Activated CD4-positive, alpha-beta T cell treated with anti-CD3 and anti-CD28 coated beads for 36 hours (primary cell): ENCODE measurements around the gene CXorf51B. TPM values are rescaled to one million over a fixed set of nuclear protein-coding genes. Genes with fewer than 3 reads are reported as not detected.
"Not testable (repeated sequence)": the region's sequence is repeated elsewhere in the genome, so short reads cannot be mapped to it uniquely, and the experiment has no call there.

Source experiments
- ATAC-seq: fragments of 200-7000 bp; cut with Tn5 transposase; one replicate; pipeline ENCODE4 v1.10.0; 2021; ENCODE audit warnings: mild to moderate bottlenecking, moderate library complexity
- CTCF ChIA-PET: fragments of 350-600 bp; sonication (Branson Sonifier 250); formaldehyde crosslinking; loops from one replicate; lab custom pipeline; 2021; ENCODE audit warnings: antibody characterized with exemption; lab: Charles Lee
- POLR2A ChIA-PET: fragments of 350-600 bp; sonication (Branson Sonifier 250); formaldehyde crosslinking; loops from one replicate; lab custom pipeline; 2021; ENCODE audit warnings: antibody characterized with exemption, inconsistent platforms; lab: Charles Lee
- DNase-seq: peaks from one replicate; pipeline ENCODE4 v3.0.0-alpha.2; 2020
- H3K27ac Mint-ChIP-seq: one replicate; pipeline ENCODE4 v1.8.0; 2021; ENCODE audit warnings: mixed read lengths
- H3K27me3 Mint-ChIP-seq: one replicate; pipeline ENCODE4 v1.8.0; 2021; ENCODE audit warnings: mixed read lengths
- H3K36me3 Mint-ChIP-seq: one replicate; pipeline ENCODE4 v1.8.0; 2021; ENCODE audit warnings: low read depth, mixed read lengths
- H3K4me1 Mint-ChIP-seq: one replicate; pipeline ENCODE4 v1.8.0; 2021; ENCODE audit warnings: mixed read lengths
- H3K4me3 Mint-ChIP-seq: one replicate; pipeline ENCODE4 v1.8.0; 2021; ENCODE audit warnings: mild to moderate bottlenecking, moderate library complexity, mixed read lengths
- H3K9me3 Mint-ChIP-seq: one replicate; pipeline ENCODE4 v1.8.0; 2021; ENCODE audit warnings: low read depth, mixed read lengths
- intact Hi-C, 2 experiments: fragments of 100-400 bp; cut with DNase I in 1 of 2; cut with micrococcal nuclease in 1 of 2; formaldehyde crosslinking; loops; one replicate each; pipeline versions ENCODE4 v1.14.2 to v1.15.1; 2022 to 2024; cut with DNase I, micrococcal nuclease
- total RNA-seq, 2 experiments: library from RNA; stranded (reverse); gene quantifications; one replicate each; pipeline ENCODE4 v1.2.3, GENCODE V29; 2021

Gene CXorf51B
- not detected for total RNA-seq

- H3K27me3 Mint-ChIP-seq, H3K9me3 Mint-ChIP-seq, POLR2A ChIA-PET, H3K36me3 Mint-ChIP-seq, H3K4me1 Mint-ChIP-seq, intact Hi-C loops, H3K27ac Mint-ChIP-seq, H3K4me3 Mint-ChIP-seq, DNase-seq, ATAC-seq, CTCF ChIA-PET: not testable (repeated sequence)
These were observed at the start of gene CXorf51B for GRCh38 chrX:146809471-146809870. Gene CXorf51B (plus strand): TSS chrX:146809771. CDS start chrX:146809792, 21 bp downstream.

GRCh38 chrX:146814644-146815043, 5.1 kb downstream of the CXorf51B start, which contains the start of gene CXorf51A:
Gene CXorf51A (minus strand): TSS chrX:146814744. CDS start chrX:146814723, 21 bp downstream.
- DNase-seq, H3K9me3 Mint-ChIP-seq, CTCF ChIA-PET, ATAC-seq, H3K4me1 Mint-ChIP-seq, POLR2A ChIA-PET, intact Hi-C loops, H3K27me3 Mint-ChIP-seq, H3K4me3 Mint-ChIP-seq, H3K27ac Mint-ChIP-seq, H3K36me3 Mint-ChIP-seq: not testable (repeated sequence)

- no peak overlapping the region for H3K4me3 Mint-ChIP-seq
- no peaks in the 10 kb centered on the region for H3K9me3 Mint-ChIP-seq
- H3K4me1 Mint-ChIP-seq, result no peaks in the 10 kb centered on the region
- H3K27me3 Mint-ChIP-seq, result no peaks in the 10 kb centered on the region
- DNase-seq (no peak), ATAC-seq (no peak)
- no peaks in the 10 kb centered on the region for H3K36me3 Mint-ChIP-seq
- intact Hi-C loops, result no loop called here
- ChIA-PET POLR2A (no interaction called here), CTCF (no interaction called here)
- H3K27ac Mint-ChIP-seq, result no peak overlapping the region
These were observed 22.4 kb downstream of the CXorf51B start for GRCh38 chrX:146831994-146832393.

- POLR2A ChIA-PET, result no interaction called here
- ATAC-seq (no peak), DNase-seq (no peak)
- peaks cover 4% of the 10 kb centered on the region for H3K9me3 Mint-ChIP-seq
- no peak overlapping the region for H3K27ac Mint-ChIP-seq
- intact Hi-C loops, result no loop called here
- CTCF ChIA-PET, result no interaction called here
- H3K27me3 Mint-ChIP-seq, result no peaks in the 10 kb centered on the region
- no peak overlapping the region for H3K4me3 Mint-ChIP-seq
- H3K36me3 Mint-ChIP-seq, result no peaks in the 10 kb centered on the region
- no peaks in the 10 kb centered on the region for H3K4me1 Mint-ChIP-seq
These were observed 44.7 kb downstream of the CXorf51B start for GRCh38 chrX:146854281-146854680.

Other genes with a start within 250 kb of the CXorf51B start
- not detected for gene CXorf51A, start 5.0 kb downstream of the CXorf51B start, total RNA-seq